HepG2 (cell line): ENCODE measurements around the gene DMAP1. TPM values are rescaled to one million over a fixed set of nuclear protein-coding genes. Genes with fewer than 3 reads are reported as not detected.

Experiments
- ATAC-seq: fragments of 200-7000 bp; cut with Tn5 transposase; 3 replicates; pipeline ENCODE4 v1.9.1; 2020; ENCODE audit warnings: mild to moderate bottlenecking, moderate library complexity
- BruUV-seq: library from RNA; stranded (reverse); fragments of 400-500 nt; replicated peaks from 2 replicates; lab custom pipeline; 2021; lab: Mats Ljungman, UMichigan
- CTCF ChIA-PET: fragments of 300-600 bp; formaldehyde crosslinking; extraction: SDS; loops from one replicate; lab custom pipeline; 2021; ENCODE audit warnings: low total read pairs, inconsistent platforms, low intra/inter-chr PET ratio; lab: Yijun Ruan, JAX
- POLR2A ChIA-PET: fragments of 350-600 bp; sonication (Branson Sonifier 250); formaldehyde crosslinking; loops from one replicate; lab custom pipeline; 2020; ENCODE audit warnings: antibody characterized with exemption, inconsistent platforms; lab: Yijun Ruan, JAX
- DNase-seq: peaks from one replicate; pipeline ENCODE4 v3.0.0-alpha.2; 2015; ENCODE audit warnings: low spot score
- FAIRE-seq: peaks from 3 replicates; lab custom pipeline; 2011; peaks lifted over from hg19 to GRCh38; lab: Jason Lieb, UNC
- H2AFZ ChIP-seq: one replicate; pipeline ENCODE4 v1.6.1; 2011; ENCODE audit warnings: low read length, inconsistent platforms
- H3K27ac ChIP-seq: fragments of 300-600 bp; 3 replicates; pipeline ENCODE4 v1.8.0; 2011; ENCODE audit warnings: mixed run types, mild to moderate bottlenecking, mixed read lengths, low read length, inconsistent platforms; ENCODE audit not compliant: insufficient read depth; ENCODE audit errors: extremely low read length
- H3K27me3 ChIP-seq, 2 experiments: fragments of 200-600 bp in 1 of 2; 2 replicates in 1 of 2; 3 replicates in 1 of 2; pipeline versions ENCODE4 v1.6.0 to v1.8.0; 2011; ENCODE audit warnings: low read length in 2 of 2, mild to moderate bottlenecking in 2 of 2, moderate library complexity in 2 of 2, inconsistent platforms in 1 of 2; ENCODE audit not compliant: insufficient read depth in 2 of 2, control insufficient read depth in 1 of 2
- H3K36me3 ChIP-seq, 2 experiments: fragments of 200-600 bp in 1 of 2; replicated peaks in 1 of 2; 2 replicates in 1 of 2; 3 replicates in 1 of 2; pipeline versions ENCODE4 v1.5.1 to v1.8.0; 2011; ENCODE audit warnings: low read length in 2 of 2, inconsistent platforms in 1 of 2; ENCODE audit not compliant: insufficient read depth in 2 of 2, control insufficient read depth in 1 of 2
- H3K4me1 ChIP-seq: 2 replicates; pipeline ENCODE4 v1.5.1; 2012; ENCODE audit warnings: low read length, inconsistent platforms; ENCODE audit not compliant: insufficient read depth
- H3K4me2 ChIP-seq: 2 replicates; pipeline ENCODE4 v1.6.0; 2011; ENCODE audit warnings: low read depth, low read length, inconsistent platforms
- H3K4me3 ChIP-seq, 3 experiments: fragments of 200-600 bp in 1 of 3; sonication (generic), shearing (Covaris generic) in 1 of 3; replicated peaks in 1 of 3; 2 replicates each; pipeline ENCODE4 v1.5.1; 2011 to 2016; ENCODE audit warnings: low read length in 3 of 3, inconsistent platforms in 2 of 3, low read depth in 2 of 3, mild to moderate bottlenecking in 2 of 3, control low read depth in 1 of 3, mixed read lengths in 1 of 3; ENCODE audit not compliant: insufficient read depth in 1 of 3
- H3K79me2 ChIP-seq: one replicate; pipeline ENCODE4 v1.6.1; 2011; ENCODE audit warnings: low read length, inconsistent platforms; ENCODE audit not compliant: insufficient read depth
- H3K9ac ChIP-seq: 2 replicates; pipeline ENCODE4 v1.6.0; 2011; ENCODE audit warnings: mild to moderate bottlenecking, low read depth, low read length, inconsistent platforms; ENCODE audit not compliant: insufficient read depth
- H3K9me3 ChIP-seq: 2 replicates; pipeline ENCODE4 v1.5.1; 2012; ENCODE audit warnings: mild to moderate bottlenecking, low read length
- H4K20me1 ChIP-seq: 2 replicates; pipeline ENCODE4 v1.6.0; 2011; ENCODE audit warnings: inconsistent platforms, mild to moderate bottlenecking, low read length, moderate library complexity; ENCODE audit not compliant: insufficient read depth
- CHCHD3 ChIP-seq: sonication (generic); formaldehyde crosslinking; IDR thresholded peaks from 2 replicates; pipeline ENCODE4 v1.8.0; 2022; ENCODE audit warnings: mild to moderate bottlenecking, missing genetic modification reagents, moderate library complexity
- EHMT2 ChIP-seq: fragments of 200-600 bp; sonication (generic); IDR thresholded peaks from 2 replicates; pipeline ENCODE4 v1.7.0; 2017; ENCODE audit warnings: antibody characterized with exemption, low read depth, low read length, borderline replicate concordance
- MEIS2 ChIP-seq: sonication (generic); formaldehyde crosslinking; IDR thresholded peaks from 2 replicates; pipeline ENCODE4 v1.9.0; 2021; ENCODE audit warnings: mild to moderate bottlenecking, missing genetic modification reagents
- MTA1 ChIP-seq: sonication (generic); formaldehyde crosslinking; IDR thresholded peaks from 2 replicates; pipeline ENCODE4 v1.4.0; 2020; ENCODE audit warnings: missing genetic modification reagents, mild to moderate bottlenecking, borderline replicate concordance
- REL ChIP-seq: sonication (generic); formaldehyde crosslinking; conservative IDR thresholded peaks from 2 replicates; pipeline ENCODE4 v1.8.0; 2022; ENCODE audit warnings: mild to moderate bottlenecking, missing genetic modification reagents, moderate library complexity
- SCMH1 ChIP-seq: sonication (generic); formaldehyde crosslinking; IDR thresholded peaks from 2 replicates; pipeline ENCODE4 v1.9.0; 2021; ENCODE audit warnings: missing genetic modification reagents, mild to moderate bottlenecking, borderline replicate concordance
- U2AF2 ChIP-seq: fragments of 200-400 bp; formaldehyde crosslinking; IDR thresholded peaks from 2 replicates; pipeline ENCODE4 v1.6.1; 2017; ENCODE audit warnings: low read depth, mild to moderate bottlenecking, low read length
- ZBTB46 ChIP-seq: sonication (generic); formaldehyde crosslinking; IDR thresholded peaks from 2 replicates; pipeline ENCODE4 v1.4.0; 2020; ENCODE audit warnings: mild to moderate bottlenecking, missing genetic modification reagents, borderline replicate concordance
- ZNF276 ChIP-seq: sonication (generic); formaldehyde crosslinking; IDR thresholded peaks from 2 replicates; pipeline ENCODE4 v1.4.0; 2020; ENCODE audit warnings: mild to moderate bottlenecking, low read depth, missing genetic modification reagents
- ZNF776 ChIP-seq: sonication (generic); formaldehyde crosslinking; IDR thresholded peaks from 2 replicates; pipeline ENCODE4 v1.4.0; 2020; ENCODE audit warnings: mild to moderate bottlenecking, missing genetic modification reagents
- ZNF781 ChIP-seq: sonication (generic); formaldehyde crosslinking; IDR thresholded peaks from 2 replicates; pipeline ENCODE4 v1.5.1; 2020; ENCODE audit warnings: borderline replicate concordance, mild to moderate bottlenecking, missing genetic modification reagents; ENCODE audit errors: not compliant biosample characterization
- WGBS: methylation state at CpG from one replicate; pipeline ENCODE4 v1.1.6; 2017; ENCODE audit warnings: low lambda C conversion rate; 5-methylcytosine and 5-hydroxymethylcytosine counted together
- in situ Hi-C: cut with HindIII; loops from 2 replicates; pipeline ENCODE4 v1.10.0; 2017; ENCODE audit warnings: low pct_unique_long_range_greater_than_20kb; ENCODE audit not compliant: extremely low pct_ligation_motif_present
- intact Hi-C: fragments of 100-400 bp; cut with micrococcal nuclease; formaldehyde crosslinking; loops from one replicate; pipeline ENCODE4 v1.10.0; 2022; ENCODE audit not compliant: unreplicated experiment
- polyA plus RNA-seq, 8 experiments: library from polyadenylated mRNA; depleted of rRNA in 3 of 8; stranded (reverse) in 7 of 8; unstranded in 1 of 8; fragments of >200 nt; fragmentation: Illumina TruSeq in 4 of 8; extraction: Trizol in 4 of 8; gene quantifications; 2 replicates each; pipeline versions ENCODE4 v1.2.1 to v1.2.3, GENCODE V29; 2011 to 2016; ENCODE audit warnings: low read depth in 4 of 8, missing spikeins in 1 of 8, mixed read lengths in 1 of 8; ENCODE audit not compliant: insufficient read depth in 1 of 8
- total RNA-seq, 5 experiments: library from RNA; depleted of rRNA; stranded (reverse); fragments of >200 nt; fragmentation: Illumina TruSeq; extraction: Trizol; gene quantifications; 2 replicates each; pipeline ENCODE4 v1.2.3, GENCODE V29; 2016; ENCODE audit warnings: low read depth in 1 of 5

DMAP1 gene
- total and polyA plus RNA-seq, 2 of the 13 experiments (the other 11 are each of a cell fraction or from before 2014, with no cell fraction given), result 17.6 to 32.7 TPM

DNA sequence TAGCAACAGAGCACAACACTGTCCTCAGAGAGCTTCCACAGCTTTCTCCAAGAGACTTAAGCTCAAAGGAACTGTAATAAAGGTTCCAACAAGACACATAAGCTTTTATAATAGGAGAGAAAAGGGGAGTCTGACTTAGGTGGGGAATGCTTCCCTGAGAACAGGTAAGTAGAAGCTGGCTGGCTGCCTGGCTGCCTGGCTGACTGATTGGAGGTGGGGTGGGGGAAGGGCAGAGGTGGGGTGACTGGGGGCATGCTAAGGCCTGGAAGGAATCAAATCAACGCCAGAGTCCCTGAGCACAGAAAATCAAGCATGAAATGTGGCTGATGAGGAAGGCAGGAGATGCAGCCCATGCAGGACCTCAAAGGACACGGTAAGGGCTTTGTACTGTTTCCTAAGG is 45.8 kb downstream of the DMAP1 start:
- no peaks in the 10 kb centered on the region for H3K9me3 ChIP-seq
- peaks cover 0 to 1% of the 10 kb centered on the region in 2 experiments; a peak in 2 of 5 replicates for H3K36me3 ChIP-seq
- ChIA-PET POLR2A (no interaction called here), CTCF (no interaction called here)
- H3K79me2 ChIP-seq, result no peaks in the 10 kb centered on the region
- FAIRE-seq (no peak), DNase-seq (no peak), ATAC-seq (no peak)
- H4K20me1 ChIP-seq, result no peaks in the 10 kb centered on the region
- no peak overlapping the region for H2AFZ ChIP-seq
- intact Hi-C loops (no loop called here), in situ Hi-C loops (no loop called here)
- BruUV-seq, result no TSS peak
- no peak overlapping the region for H3K27ac ChIP-seq
- H3K4me1 ChIP-seq, result peaks cover 15% of the 10 kb centered on the region
- no peak overlapping the region for H3K4me2 ChIP-seq
- no peaks in the 10 kb centered on the region for H3K27me3 ChIP-seq
- 92% methylated on average over 1 of the region's 2 CpGs for WGBS
- no peak for TF ChIP-seq EHMT2
- no peak for TF ChIP-seq CHCHD3
- TF ChIP-seq ZNF776, result no peak
- TF ChIP-seq REL (CRISPR knock-in tag), result no peak
- TF ChIP-seq U2AF2, result no peak
- no peak for TF ChIP-seq ZNF276 (CRISPR knock-in tag)
- TF ChIP-seq ZBTB46, result no peak
- no peak for TF ChIP-seq MTA1 (CRISPR knock-in tag)
- no peak for TF ChIP-seq MEIS2 (CRISPR knock-in tag)
- TF ChIP-seq ZNF781, result no peak
- no peak for TF ChIP-seq SCMH1
- H3K9ac ChIP-seq, result no peak overlapping the region
- H3K4me3 ChIP-seq, result no peak overlapping the region
